HepG2 (cell line): ENCODE data around the gene TLCD5. TPM values are rescaled to one million over a fixed set of nuclear protein-coding genes. Genes with fewer than 3 reads are reported as not detected.
A peak's percentile ranks its signal among the peaks of the same experiment; 100 is the strongest.

Experiments used
- AGO2 ChIP-seq: fragments of 200-400 bp; formaldehyde crosslinking; optimal IDR thresholded peaks from 2 replicates; pipeline ENCODE3; 2017; ENCODE audit warnings: mild to moderate bottlenecking, low read depth, low read length, moderate library complexity
- E2F1 ChIP-seq: sonication (generic); formaldehyde crosslinking; IDR thresholded peaks from 2 replicates; pipeline ENCODE4 v1.5.0; 2020; ENCODE audit warnings: missing genetic modification reagents
- FIP1L1 ChIP-seq: fragments of 200-400 bp; formaldehyde crosslinking; IDR thresholded peaks from 2 replicates; pipeline ENCODE4 v1.6.1; 2018; ENCODE audit warnings: low read depth, mild to moderate bottlenecking, low read length, moderate library complexity, borderline replicate concordance; ENCODE audit not compliant: insufficient read depth
- FOXM1 ChIP-seq: sonication (generic); formaldehyde crosslinking; IDR thresholded peaks from 2 replicates; pipeline ENCODE4 v1.5.0; 2020; ENCODE audit warnings: missing genetic modification reagents
- HOXA3 ChIP-seq: sonication (generic); formaldehyde crosslinking; IDR thresholded peaks from 2 replicates; pipeline ENCODE4 v1.5.0; 2020; ENCODE audit warnings: missing genetic modification reagents
- HOXA5 ChIP-seq: sonication (generic); formaldehyde crosslinking; IDR thresholded peaks from 2 replicates; pipeline ENCODE4 v1.4.0; 2020; ENCODE audit warnings: missing genetic modification reagents
- PCBP1 ChIP-seq: fragments of 200-400 bp; formaldehyde crosslinking; IDR thresholded peaks from 2 replicates; pipeline ENCODE4 v1.6.1; 2017; ENCODE audit warnings: mild to moderate bottlenecking, low read depth, low read length, borderline replicate concordance
- PHF8 ChIP-seq: sonication (generic); formaldehyde crosslinking; IDR thresholded peaks from 2 replicates; pipeline ENCODE4 v1.5.0; 2020; ENCODE audit warnings: missing genetic modification reagents
- PRDM15 ChIP-seq: sonication (generic); formaldehyde crosslinking; IDR thresholded peaks from 2 replicates; pipeline ENCODE4 v1.4.0; 2020; ENCODE audit warnings: missing genetic modification reagents
- SMAD1 ChIP-seq: sonication (generic); formaldehyde crosslinking; IDR thresholded peaks from 2 replicates; pipeline ENCODE4 v1.4.0; 2020; ENCODE audit warnings: missing genetic modification reagents, low read depth, mild to moderate bottlenecking, borderline replicate concordance
- TAF15 ChIP-seq: fragments of 200-400 bp; formaldehyde crosslinking; IDR thresholded peaks from one replicate; pipeline ENCODE4 v1.6.1; 2018; ENCODE audit warnings: mild to moderate bottlenecking, low read depth, low read length; ENCODE audit not compliant: poor library complexity, severe bottlenecking
- ZFP90 ChIP-seq: sonication (generic); formaldehyde crosslinking; IDR thresholded peaks from 2 replicates; pipeline ENCODE4 v1.8.0; 2022; ENCODE audit warnings: missing genetic modification reagents, mild to moderate bottlenecking, inconsistent platforms, borderline replicate concordance
- ZNF142 ChIP-seq: sonication (generic); formaldehyde crosslinking; IDR thresholded peaks from 2 replicates; pipeline ENCODE4 v1.4.0; 2020; ENCODE audit warnings: missing genetic modification reagents
- ZNF558 ChIP-seq: sonication (generic); formaldehyde crosslinking; IDR thresholded peaks from 2 replicates; pipeline ENCODE4 v1.9.0; 2022; ENCODE audit warnings: mild to moderate bottlenecking, missing genetic modification reagents, borderline replicate concordance
- ZNF766 ChIP-seq: sonication (generic); formaldehyde crosslinking; IDR thresholded peaks from 2 replicates; pipeline ENCODE4 v1.5.0; 2020; ENCODE audit warnings: missing genetic modification reagents, borderline replicate concordance
- ZNF776 ChIP-seq: sonication (generic); formaldehyde crosslinking; IDR thresholded peaks from 2 replicates; pipeline ENCODE4 v1.4.0; 2020; ENCODE audit warnings: mild to moderate bottlenecking, missing genetic modification reagents
- ZNF790 ChIP-seq: sonication (generic); formaldehyde crosslinking; IDR thresholded peaks from 2 replicates; pipeline ENCODE4 v1.8.0; 2022; ENCODE audit warnings: missing genetic modification reagents, mild to moderate bottlenecking, borderline replicate concordance
- polyA plus RNA-seq, 8 experiments: library from polyadenylated mRNA; depleted of rRNA in 3 of 8; stranded (reverse) in 7 of 8; unstranded in 1 of 8; fragments of >200 nt; fragmentation: Illumina TruSeq in 4 of 8; extraction: Trizol in 4 of 8; gene quantifications; 2 replicates each; pipeline versions ENCODE4 v1.2.1 to v1.2.3, GENCODE V29; 2011 to 2016; ENCODE audit warnings: low read depth in 4 of 8, missing spikeins in 1 of 8, mixed read lengths in 1 of 8; ENCODE audit not compliant: insufficient read depth in 1 of 8
- total RNA-seq, 5 experiments: library from RNA; depleted of rRNA; stranded (reverse); fragments of >200 nt; fragmentation: Illumina TruSeq; extraction: Trizol; gene quantifications; 2 replicates each; pipeline ENCODE4 v1.2.3, GENCODE V29; 2016; ENCODE audit warnings: low read depth in 1 of 5

Gene TLCD5
- total and polyA plus RNA-seq, 2 of the 13 experiments (the other 11 are each of a cell fraction or from before 2014, with no cell fraction given), result 6.1 to 7.6 TPM

- TF ChIP-seq PRDM15 (CRISPR knock-in tag) (peak; percentile 96), ZNF766 (CRISPR knock-in tag) (peak; percentile 43; the same call in 1 of the 2 replicates), ZNF558 (CRISPR knock-in tag) (peak; percentile 60; the same call in 1 of the 2 replicates), HOXA5 (peak; percentile 73; the same call in 1 of the 2 replicates), ZNF790 (CRISPR knock-in tag) (peak; percentile 68; the same call in 1 of the 2 replicates), AGO2 (peak; percentile 51), E2F1 (CRISPR knock-in tag) (no peak), ZNF776 (peak; percentile 39; the same call in 1 of the 2 replicates), FIP1L1 (no peak), SMAD1 (0 out of 2 replicates have a peak, but pooled peaks have one; percentile 86), PCBP1 (no peak), ZFP90 (CRISPR knock-in tag) (peak; percentile 70; the same call in 1 of the 2 replicates), TAF15 (no peak), FOXM1 (CRISPR knock-in tag) (0 out of 2 replicates have a peak, but pooled peaks have one; percentile 18), HOXA3 (peak; percentile 60), PHF8 (CRISPR knock-in tag) (peak; percentile 63; the same call in 1 of the 2 replicates), ZNF142 (CRISPR knock-in tag) (peak; percentile 87)
Observed at GRCh38 chr11:120324932-120325810, at the start of gene TLCD5 (continued).
